ENCODE data around the gene ZGPAT. TPM values are rescaled to one million over a fixed set of nuclear protein-coding genes. Genes with fewer than 3 reads are reported as not detected.

The ZGPAT gene
- total and polyA plus RNA-seq, 2 donors (not counting 1 experiment from before 2014, with no cell fraction given) = 46.1 to 62.1 TPM

- H3K27me3 Mint-ChIP-seq = no peaks in the 10 kb centered on the region
- Histone ChIP-seq H3K4me2 (replicated peaks; ENCODE audit: low read depth, low read length, poor library complexity, severe bottlenecking) (peak within 1 kb of the TSS; percentile 93), H3K79me2 (ENCODE audit: control insufficient read depth, insufficient read depth, low read length) (peaks cover 44% of the 10 kb centered on the region), H3K36me3 (replicated peaks in 1 of 2; ENCODE audit: control extremely low read depth in 1 of 2, control insufficient read depth in 1 of 2, extremely low read depth in 1 of 2, insufficient read depth in 2 of 2, low read length in 1 of 2) (peaks cover 0 to 24% of the 10 kb centered on the region in 2 experiments), H3K9me3 (ENCODE audit: control extremely low read depth in 1 of 3, control insufficient read depth in 2 of 3, insufficient read depth in 1 of 3, low read length in 2 of 3) (no peaks in the 10 kb centered on the region), H3K27me3 (replicated peaks in 1 of 4; ENCODE audit: control extremely low read depth in 1 of 4, control insufficient read depth in 3 of 4, insufficient read depth in 4 of 4, low read length in 3 of 4) (no peaks in the 10 kb centered on the region), H3K4me1 (ENCODE audit: control insufficient read depth in 2 of 2, insufficient read depth in 2 of 2, low read length in 2 of 2) (peaks cover 46 to 57% of the 10 kb centered on the region in 2 donors), H3K9ac (ENCODE audit: low read length) (peak within 1 kb of the TSS; percentile 65), H4K20me1 (ENCODE audit: control insufficient read depth, insufficient read depth, low read length, poor library complexity, severe bottlenecking) (peaks cover 58% of the 10 kb centered on the region), H3K27ac (ENCODE audit: low read length in 2 of 2) (peak within 1 kb of the TSS; percentile 44 to 46), H3K4me3 (ENCODE audit: control extremely low read depth in 1 of 5, extremely low read depth in 1 of 5, insufficient read depth in 1 of 5, low read depth in 2 of 5, low read length in 4 of 5) (peak within 1 kb of the TSS in 4 of 5 experiments; percentile 44 to 70 (median 48)), H2AFZ (ENCODE audit: insufficient read depth, low read depth, low read length, poor library complexity, severe bottlenecking) (peak within 1 kb of the TSS; percentile 50)
- no peaks in the 10 kb centered on the region for H3K9me3 Mint-ChIP-seq (ENCODE audit: insufficient read depth)
- DNase-seq = peak; percentile 80
- WGBS (ENCODE audit: insufficient coverage) = 20% methylated on average over 31 of the region's 31 CpGs
- intact Hi-C loops (cut with micrococcal nuclease) = loop anchor here (1.0 to 5.0 kb wide), 3 partner anchors 29 to 199 kb away; partner anchors contain the start of genes ARFRP1, PTK6 and RTEL1
- CTCF ChIA-PET = interaction anchor here (1.0 to 1.6 kb wide), 4 partner anchors 23 to 198 kb away, joined by 3 to 5 read pairs (median 4); partner anchors contain the start of genes ARFRP1, TPD52L2 and ZGPAT
- TF ChIP-seq EZH2 (IDR thresholded peaks at IDR 0.05; ENCODE audit: borderline replicate concordance, insufficient read depth, low read depth, low read length, poor library complexity, severe bottlenecking) (no peak), CTCF (IDR thresholded peaks at IDR 0.05) (no peak)
- peaks cover 22% of the 10 kb centered on the region for H3K4me1 Mint-ChIP-seq
- POLR2A ChIA-PET = interaction anchor here (0.5 to 2.5 kb wide), 8 partner anchors 9 to 215 kb away, joined by 3 to 20 read pairs (median 6); partner anchors contain the start of genes ARFRP1, DNAJC5, GMEB2 and PPDPF
- peak within 1 kb of the TSS; percentile 89 for H3K27ac Mint-ChIP-seq
- ATAC-seq (ENCODE audit: low read depth) = peak; percentile 32
- peak within 1 kb of the TSS; percentile 80 for H3K4me3 Mint-ChIP-seq
Measured at GRCh38 chr20:63735859-63736718, 28.2 kb downstream of the ZGPAT start, which contains the start of gene LIME1. Gene LIME1 (plus strand): TSS chr20:63736664. CDS start chr20:63737550, 886 bp downstream.
